ENCODE data around the gene MAEA. TPM values are rescaled to one million over a fixed set of nuclear protein-coding genes. Genes with fewer than 3 reads are reported as not detected.

MAEA gene
- total RNA-seq, 2 donors from 2014 or later, result 48.8 to 72.7 TPM

DNA sequence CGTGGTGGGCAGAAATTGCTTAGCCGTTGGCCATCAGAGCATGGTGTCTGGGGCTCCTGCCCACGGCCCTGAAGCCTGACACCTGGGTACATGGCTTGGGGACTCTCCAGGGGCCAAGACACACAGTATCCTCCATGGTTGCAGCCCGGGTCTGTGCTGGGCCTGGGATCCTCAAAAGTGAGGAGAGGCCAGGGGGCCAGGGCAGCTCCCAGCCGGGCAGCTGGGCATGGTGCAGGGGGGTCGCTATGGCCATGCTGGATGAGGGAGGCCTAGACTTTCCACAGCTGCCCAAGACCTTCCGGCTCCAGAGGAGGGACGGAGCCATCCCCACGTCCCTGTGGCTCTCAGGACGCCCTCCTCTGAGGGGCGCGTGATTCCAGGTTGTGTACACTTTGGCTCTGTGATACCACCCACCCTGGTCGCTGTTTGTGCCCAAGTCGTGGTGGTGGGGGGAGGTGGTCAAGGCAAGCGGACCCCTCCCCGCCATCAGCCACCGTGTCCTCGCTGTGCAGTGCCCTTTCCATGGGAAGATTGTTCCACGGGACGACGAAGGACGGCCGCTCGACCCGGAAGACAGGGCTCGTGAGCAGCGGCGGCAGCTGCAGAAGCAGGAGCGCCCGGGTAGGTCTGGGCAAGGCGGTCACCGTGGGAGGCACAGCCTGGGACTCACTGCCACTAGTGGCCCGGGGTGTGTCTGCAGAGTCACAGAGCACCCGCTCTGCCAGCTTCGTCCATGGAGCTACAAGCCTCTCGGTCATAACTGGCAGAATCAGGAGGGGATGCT lies 90.9 kb downstream of the MAEA start:
- Histone ChIP-seq H3K9me3 (ENCODE audit: control insufficient read depth, low read length) (no peaks in the 10 kb centered on the region), H3K27ac (ENCODE audit: low read depth, low read length) (no peak overlapping the region), H3K36me3 (ENCODE audit: control insufficient read depth, insufficient read depth, low read length) (no peaks in the 10 kb centered on the region), H3K4me1 (ENCODE audit: control insufficient read depth, insufficient read depth, low read length) (no peaks in the 10 kb centered on the region), H3K9ac (ENCODE audit: extremely low read depth, low read length, poor library complexity, severe bottlenecking) (no peak overlapping the region), H3K27me3 (ENCODE audit: control insufficient read depth, insufficient read depth, low read length, poor library complexity, severe bottlenecking) (no peaks in the 10 kb centered on the region), H3K4me3 (ENCODE audit: low read length) (no peak overlapping the region)
- DNase-seq, result peak; percentile 31
- no peak overlapping the region for H3K27ac Mint-ChIP-seq
- no peaks in the 10 kb centered on the region for H3K36me3 Mint-ChIP-seq (ENCODE audit: low read depth)
- TF ChIP-seq, protein P1, sequence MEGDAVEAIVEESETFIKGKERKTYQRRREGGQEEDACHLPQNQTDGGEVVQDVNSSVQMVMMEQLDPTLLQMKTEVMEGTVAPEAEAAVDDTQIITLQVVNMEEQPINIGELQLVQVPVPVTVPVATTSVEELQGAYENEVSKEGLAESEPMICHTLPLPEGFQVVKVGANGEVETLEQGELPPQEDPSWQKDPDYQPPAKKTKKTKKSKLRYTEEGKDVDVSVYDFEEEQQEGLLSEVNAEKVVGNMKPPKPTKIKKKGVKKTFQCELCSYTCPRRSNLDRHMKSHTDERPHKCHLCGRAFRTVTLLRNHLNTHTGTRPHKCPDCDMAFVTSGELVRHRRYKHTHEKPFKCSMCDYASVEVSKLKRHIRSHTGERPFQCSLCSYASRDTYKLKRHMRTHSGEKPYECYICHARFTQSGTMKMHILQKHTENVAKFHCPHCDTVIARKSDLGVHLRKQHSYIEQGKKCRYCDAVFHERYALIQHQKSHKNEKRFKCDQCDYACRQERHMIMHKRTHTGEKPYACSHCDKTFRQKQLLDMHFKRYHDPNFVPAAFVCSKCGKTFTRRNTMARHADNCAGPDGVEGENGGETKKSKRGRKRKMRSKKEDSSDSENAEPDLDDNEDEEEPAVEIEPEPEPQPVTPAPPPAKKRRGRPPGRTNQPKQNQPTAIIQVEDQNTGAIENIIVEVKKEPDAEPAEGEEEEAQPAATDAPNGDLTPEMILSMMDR (conservative IDR thresholded peaks at IDR 0.05), result no peak
- no peak overlapping the region for H3K4me3 Mint-ChIP-seq
- WGBS, 2 experiments (ENCODE audit: insufficient coverage in 1 of 2, insufficient read length in 1 of 2), result 88 to 95% methylated on average over 28 to 36 of the region's 36 CpGs
- H3K9me3 Mint-ChIP-seq, result no peaks in the 10 kb centered on the region
- no peaks in the 10 kb centered on the region for H3K4me1 Mint-ChIP-seq
- H3K27me3 Mint-ChIP-seq (ENCODE audit: insufficient read depth), result no peaks in the 10 kb centered on the region

DNA sequence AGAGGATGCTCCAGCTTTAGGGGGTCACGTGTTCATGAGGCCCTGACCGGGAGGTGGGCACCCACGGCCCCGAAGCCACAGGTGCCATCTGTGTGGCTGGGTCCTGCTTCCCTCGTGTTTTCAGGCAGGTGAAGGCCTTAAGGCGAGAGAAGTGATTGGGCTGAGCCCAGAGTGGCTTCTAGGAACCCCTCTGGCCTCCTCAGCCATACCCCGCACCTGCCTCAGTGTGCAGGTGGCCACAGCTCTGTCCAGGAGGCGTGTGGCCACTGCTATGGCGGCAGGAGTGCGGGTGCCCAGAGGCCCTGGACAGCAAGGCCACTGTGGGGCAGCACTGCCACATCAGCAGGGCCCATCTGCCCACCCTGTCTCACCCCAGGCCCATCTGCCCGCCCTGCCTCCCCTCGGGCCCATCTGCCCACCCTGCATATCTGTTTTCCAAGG lies 91.5 kb downstream of the MAEA start:
- no peaks in the 10 kb centered on the region for H3K27me3 ChIP-seq (ENCODE audit: control insufficient read depth, insufficient read depth, low read length, poor library complexity, severe bottlenecking)
- Mint-ChIP-seq H3K4me1 (no peaks in the 10 kb centered on the region), H3K27ac (no peak overlapping the region), H3K9me3 (no peaks in the 10 kb centered on the region), H3K27me3 (ENCODE audit: insufficient read depth) (no peaks in the 10 kb centered on the region), H3K4me3 (no peak overlapping the region), H3K36me3 (ENCODE audit: low read depth) (peaks cover 3% of the 10 kb centered on the region)
- H3K36me3 ChIP-seq (ENCODE audit: control insufficient read depth, insufficient read depth, low read length), result no peaks in the 10 kb centered on the region
- no peaks in the 10 kb centered on the region for H3K4me1 ChIP-seq (ENCODE audit: control insufficient read depth, insufficient read depth, low read length)
- peak; percentile 16 for DNase-seq
- no peaks in the 10 kb centered on the region for H3K9me3 ChIP-seq (ENCODE audit: control insufficient read depth, low read length)
- no peak overlapping the region for H3K27ac ChIP-seq (ENCODE audit: low read depth, low read length)
- TF ChIP-seq, protein P1 (conservative IDR thresholded peaks at IDR 0.05), result no peak
- no peak overlapping the region for H3K9ac ChIP-seq (ENCODE audit: extremely low read depth, low read length, poor library complexity, severe bottlenecking)
- 93 to 100% methylated on average over 5 to 12 of the region's 12 CpGs for WGBS, 2 experiments (ENCODE audit: insufficient coverage in 1 of 2, insufficient read length in 1 of 2)
- H3K4me3 ChIP-seq (ENCODE audit: low read length), result no peak overlapping the region

DNA sequence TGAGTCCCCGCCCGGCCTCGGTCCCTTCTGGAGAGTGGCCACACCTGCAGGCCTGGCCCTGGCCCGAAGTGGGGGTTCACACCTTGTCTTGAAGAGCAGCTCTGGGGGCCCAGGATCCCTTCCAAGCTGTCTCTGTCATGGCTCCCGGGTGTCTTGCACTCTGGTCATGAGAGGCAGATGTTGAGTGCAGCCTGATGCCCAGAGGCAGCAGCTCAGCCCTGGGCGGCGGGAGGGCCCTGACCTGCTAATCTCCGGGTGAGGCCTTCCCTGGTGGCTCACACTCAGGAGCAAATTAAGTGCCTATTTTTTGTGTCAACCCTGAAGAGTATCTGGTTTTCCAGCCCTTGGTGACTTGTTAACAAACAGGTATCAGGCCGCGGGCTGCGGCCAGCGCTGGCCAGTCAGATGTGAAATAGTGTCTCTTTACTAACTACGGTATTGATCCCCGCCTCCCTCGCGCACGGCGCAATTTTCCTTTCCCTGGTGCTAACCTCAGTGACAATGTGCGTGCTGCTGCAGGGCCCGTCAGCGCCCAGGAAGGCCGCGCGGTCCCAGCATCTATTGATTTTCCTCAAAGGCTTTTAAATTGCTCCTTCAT lies 92.4 kb downstream of the MAEA start:
- Mint-ChIP-seq H3K27ac (no peak overlapping the region), H3K27me3 (ENCODE audit: insufficient read depth) (no peaks in the 10 kb centered on the region), H3K9me3 (no peaks in the 10 kb centered on the region), H3K36me3 (ENCODE audit: low read depth) (peaks cover 9% of the 10 kb centered on the region), H3K4me1 (no peaks in the 10 kb centered on the region), H3K4me3 (no peak overlapping the region)
- peak overlapping the region; percentile 53 for H3K27ac ChIP-seq (ENCODE audit: low read depth, low read length)
- H3K27me3 ChIP-seq (ENCODE audit: control insufficient read depth, insufficient read depth, low read length, poor library complexity, severe bottlenecking), result no peaks in the 10 kb centered on the region
- peak; percentile 29 for DNase-seq
- no peaks in the 10 kb centered on the region for H3K36me3 ChIP-seq (ENCODE audit: control insufficient read depth, insufficient read depth, low read length)
- no peak overlapping the region for H3K4me3 ChIP-seq (ENCODE audit: low read length)
- H3K9me3 ChIP-seq (ENCODE audit: control insufficient read depth, low read length), result no peaks in the 10 kb centered on the region
- WGBS, 2 experiments (ENCODE audit: insufficient coverage in 1 of 2, insufficient read length in 1 of 2), result 94 to 95% methylated on average over 23 to 24 of the region's 24 CpGs
- TF ChIP-seq, protein P1 (conservative IDR thresholded peaks at IDR 0.05), result no peak
- H3K9ac ChIP-seq (ENCODE audit: extremely low read depth, low read length, poor library complexity, severe bottlenecking), result no peak overlapping the region
- no peaks in the 10 kb centered on the region for H3K4me1 ChIP-seq (ENCODE audit: control insufficient read depth, insufficient read depth, low read length)

Data from endodermal cell (in vitro differentiated cells).